Glutamatergic neuron (in vitro differentiated cells): ENCODE data around the gene NOP9. TPM values are rescaled to one million over a fixed set of nuclear protein-coding genes. Genes with fewer than 3 reads are reported as not detected.

Experiments used
- DNase-seq: peaks from one replicate; pipeline ENCODE4 v3.0.0; 2022
- H3K27ac Mint-ChIP-seq: one replicate; pipeline ENCODE4 v1.8.0; 2020; ENCODE audit warnings: mild to moderate bottlenecking, mixed read lengths, inconsistent platforms; ENCODE audit not compliant: unreplicated experiment
- H3K27me3 Mint-ChIP-seq: one replicate; pipeline ENCODE4 v1.8.0; 2020; ENCODE audit warnings: mild to moderate bottlenecking, moderate library complexity, mixed read lengths, inconsistent platforms; ENCODE audit not compliant: unreplicated experiment
- H3K36me3 Mint-ChIP-seq: one replicate; pipeline ENCODE4 v1.8.0; 2020; ENCODE audit warnings: mild to moderate bottlenecking, mixed read lengths, inconsistent platforms; ENCODE audit not compliant: unreplicated experiment
- H3K4me1 Mint-ChIP-seq: one replicate; pipeline ENCODE4 v1.8.0; 2020; ENCODE audit warnings: mild to moderate bottlenecking, low read depth, mixed read lengths, inconsistent platforms; ENCODE audit not compliant: unreplicated experiment
- H3K4me3 Mint-ChIP-seq: one replicate; pipeline ENCODE4 v1.8.0; 2020; ENCODE audit warnings: mild to moderate bottlenecking, mixed read lengths, inconsistent platforms; ENCODE audit not compliant: unreplicated experiment
- H3K9me3 Mint-ChIP-seq: one replicate; pipeline ENCODE4 v1.8.0; 2020; ENCODE audit warnings: mild to moderate bottlenecking, moderate library complexity, mixed read lengths, inconsistent platforms; ENCODE audit not compliant: unreplicated experiment
- CTCF ChIP-seq: fragments of 200-600 bp; sonication (generic); IDR thresholded peaks from one replicate; pipeline ENCODE4 v1.5.0; 2021; ENCODE audit not compliant: partially characterized antibody, unreplicated experiment
- total RNA-seq: library from RNA; stranded (reverse); fragmentation: NEBNext Ultra II Directional; extraction: Animal tissue kit (Norgen Biotek cat#: 25700); gene quantifications from one replicate; pipeline ENCODE4 v1.2.1, GENCODE V29; 2021; ENCODE audit not compliant: unreplicated experiment

The NOP9 gene
- total RNA-seq, 1 donor from 2014 or later, result 29.2 TPM

GRCh38 chr14:24331731-24332267 is 32.1 kb downstream of the NOP9 start:
- Mint-ChIP-seq H3K9me3 (peaks cover 10% of the 10 kb centered on the region), H3K27me3 (peaks cover 30% of the 10 kb centered on the region), H3K4me1 (peaks cover 10% of the 10 kb centered on the region), H3K36me3 (peaks cover 4% of the 10 kb centered on the region), H3K27ac (peak overlapping the region; percentile 69), H3K4me3 (peak overlapping the region; percentile 84)
- no peak for TF ChIP-seq CTCF
- DNase-seq, result no peak

- peaks cover 10% of the 10 kb centered on the region for H3K9me3 Mint-ChIP-seq
- peak; percentile 82 for TF ChIP-seq CTCF
- H3K36me3 Mint-ChIP-seq, result peaks cover 4% of the 10 kb centered on the region
- peaks cover 10% of the 10 kb centered on the region for H3K4me1 Mint-ChIP-seq
- DNase-seq, result peak; percentile 73
- H3K27me3 Mint-ChIP-seq, result peaks cover 34% of the 10 kb centered on the region
- peak overlapping the region; percentile 84 for H3K4me3 Mint-ChIP-seq
- H3K27ac Mint-ChIP-seq, result peak overlapping the region; percentile 69
These were observed 32.8 kb downstream of the NOP9 start for GRCh38 chr14:24332268-24332993.

GRCh38 chr14:24334431-24335291 is 35.0 kb downstream of the NOP9 start, which contains the start of gene ADCY4:
Gene ADCY4 (minus strand): TSS chr14:24335071. CDS start chr14:24334652, 419 bp downstream.
- Mint-ChIP-seq H3K4me1 (peaks cover 10% of the 10 kb centered on the region), H3K9me3 (peaks cover 10% of the 10 kb centered on the region), H3K27me3 (peaks cover 38% of the 10 kb centered on the region), H3K36me3 (peaks cover 4% of the 10 kb centered on the region), H3K27ac (no peak within 1 kb of the TSS), H3K4me3 (peak within 1 kb of the TSS; percentile 82)
- TF ChIP-seq CTCF, result no peak
- peak; percentile 49 for DNase-seq

GRCh38 chr14:24335461-24336171 is 36.0 kb downstream of the NOP9 start:
- Mint-ChIP-seq H3K4me3 (peak overlapping the region; percentile 74), H3K9me3 (peaks cover 8% of the 10 kb centered on the region)

More at GRCh38 chr14:24335461-24336171, 36.0 kb downstream of the NOP9 start:
- TF ChIP-seq CTCF, result no peak
- no peak for DNase-seq
- Mint-ChIP-seq H3K27ac (no peak overlapping the region), H3K4me1 (peaks cover 10% of the 10 kb centered on the region), H3K27me3 (peaks cover 35% of the 10 kb centered on the region), H3K36me3 (peaks cover 4% of the 10 kb centered on the region)
